HG02642 (cell line): ENCODE results near the gene FANCE.

Experiments used
- ATAC-seq: cut with Tn5 transposase; IDR thresholded peaks from one replicate; pipeline ENCODE4 v1.9.1; 2021; ENCODE audit warnings: mild to moderate bottlenecking; ENCODE audit not compliant: unreplicated experiment, poor library complexity

The FANCE gene

GRCh38 chr6:35494161-35494563 is 42.0 kb downstream of the FANCE start:
- ATAC-seq: no peak

GRCh38 chr6:35495258-35496035 is 43.3 kb downstream of the FANCE start:
- ATAC-seq: no peak

- ATAC-seq: no peak
These were observed 44.1 kb downstream of the FANCE start for GRCh38 chr6:35496036-35496840.

- ATAC-seq: peak; percentile 37
These were observed 44.9 kb downstream of the FANCE start, which contains the start of gene TEAD3 for GRCh38 chr6:35496841-35497570. TSS of gene TEAD3 (minus strand) at chr6:35497079.

GRCh38 chr6:35497571-35498421 is 45.7 kb downstream of the FANCE start:
- ATAC-seq: no peak

- no peak for ATAC-seq
These were observed 46.4 kb downstream of the FANCE start for GRCh38 chr6:35498422-35499067.

GRCh38 chr6:35499372-35499771 is 47.2 kb downstream of the FANCE start:
- no peak for ATAC-seq

- ATAC-seq: no peak
These were observed 48.6 kb downstream of the FANCE start for GRCh38 chr6:35500782-35501181.

GRCh38 chr6:35501784-35502183 is 49.6 kb downstream of the FANCE start:
- no peak for ATAC-seq

GRCh38 chr6:35503534-35503933 is 51.4 kb downstream of the FANCE start:
- ATAC-seq: no peak

- ATAC-seq: no peak
These were observed 53.9 kb downstream of the FANCE start for GRCh38 chr6:35505999-35506412.

GRCh38 chr6:35506536-35506935 is 54.4 kb downstream of the FANCE start:
- no peak for ATAC-seq

- no peak for ATAC-seq
These were observed 55.1 kb downstream of the FANCE start for GRCh38 chr6:35507221-35507620.

- no peak for ATAC-seq
These were observed 55.9 kb downstream of the FANCE start for GRCh38 chr6:35508027-35508426.

GRCh38 chr6:35508542-35508941 is 56.4 kb downstream of the FANCE start:
- no peak for ATAC-seq

GRCh38 chr6:35510916-35511561 is 58.9 kb downstream of the FANCE start:
- no peak for ATAC-seq

- no peak for ATAC-seq
These were observed 59.4 kb downstream of the FANCE start for GRCh38 chr6:35511562-35511941.

- ATAC-seq: no peak
These were observed 59.9 kb downstream of the FANCE start for GRCh38 chr6:35512006-35512405.

GRCh38 chr6:35512740-35513139 is 60.6 kb downstream of the FANCE start, which contains the start of gene TULP1:
TSS of gene TULP1 (minus strand) at chr6:35512896. CDS start at chr6:35512858, 38 bp downstream.
- ATAC-seq: no peak
